IPS-18a (cell line): ENCODE results near the gene CAPRIN2.

Source experiments
- H3K27ac ChIP-seq: one replicate; pipeline ENCODE4 v1.5.1; 2013; ENCODE audit warnings: low read length
- H3K27me3 ChIP-seq: one replicate; pipeline ENCODE4 v1.6.1; 2013; ENCODE audit warnings: mild to moderate bottlenecking, low read length; ENCODE audit not compliant: control insufficient read depth, insufficient read depth
- H3K36me3 ChIP-seq: one replicate; pipeline ENCODE4 v1.6.1; 2013; ENCODE audit warnings: low read depth, low read length; ENCODE audit not compliant: control insufficient read depth
- H3K4me1 ChIP-seq: one replicate; pipeline ENCODE4 v1.6.1; 2013; ENCODE audit warnings: low read depth, low read length; ENCODE audit not compliant: control insufficient read depth
- H3K4me3 ChIP-seq: one replicate; pipeline ENCODE4 v1.5.1; 2013; ENCODE audit warnings: low read length
- H3K9ac ChIP-seq: one replicate; pipeline ENCODE4 v1.6.1; 2013; ENCODE audit warnings: mild to moderate bottlenecking, low read length, moderate library complexity
- H3K9me3 ChIP-seq: one replicate; pipeline ENCODE4 v1.6.1; 2013; ENCODE audit warnings: low read depth, low read length; ENCODE audit not compliant: control insufficient read depth

CAPRIN2 gene

DNA sequence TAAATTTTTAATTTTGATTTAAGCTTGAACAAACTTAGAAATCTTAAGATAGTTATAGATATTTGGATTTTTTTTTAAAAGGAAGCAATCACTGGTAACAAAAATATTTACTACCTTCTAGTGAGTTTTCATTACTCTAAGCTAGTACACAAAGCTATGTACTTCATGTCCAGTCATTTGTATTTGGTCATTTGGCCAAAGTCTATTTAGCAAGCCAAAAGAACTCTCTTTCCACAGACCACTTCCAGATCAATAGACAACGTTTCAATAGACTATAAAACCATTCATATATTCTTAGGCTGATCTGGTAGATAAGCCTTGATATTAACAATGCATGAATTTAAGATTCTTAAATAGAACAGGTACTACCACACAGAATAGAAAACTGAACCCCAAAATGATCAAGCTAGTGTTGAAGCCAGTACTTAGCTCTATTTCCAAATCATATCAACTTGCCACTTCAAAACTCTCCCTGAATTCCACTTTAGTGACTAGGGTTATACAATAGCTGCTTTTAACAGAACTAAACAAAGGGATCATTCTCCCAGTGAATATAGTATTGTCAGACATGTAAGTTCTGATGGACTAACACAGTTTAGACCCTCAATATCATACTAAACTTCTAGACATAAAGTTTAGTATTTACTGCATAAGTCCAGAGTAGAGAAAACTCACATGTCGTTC, 21.7 kb downstream of the CAPRIN2 start:
- H3K27ac ChIP-seq = no peak overlapping the region
- peaks cover 51% of the 10 kb centered on the region for H3K36me3 ChIP-seq
- H3K9me3 ChIP-seq = no peaks in the 10 kb centered on the region
- H3K4me3 ChIP-seq = no peak overlapping the region
- no peaks in the 10 kb centered on the region for H3K27me3 ChIP-seq
- H3K9ac ChIP-seq = no peak overlapping the region
- no peaks in the 10 kb centered on the region for H3K4me1 ChIP-seq

- H3K9ac ChIP-seq = no peak overlapping the region
Observed at GRCh38 chr12:30730011-30730410, 24.7 kb downstream of the CAPRIN2 start.

DNA sequence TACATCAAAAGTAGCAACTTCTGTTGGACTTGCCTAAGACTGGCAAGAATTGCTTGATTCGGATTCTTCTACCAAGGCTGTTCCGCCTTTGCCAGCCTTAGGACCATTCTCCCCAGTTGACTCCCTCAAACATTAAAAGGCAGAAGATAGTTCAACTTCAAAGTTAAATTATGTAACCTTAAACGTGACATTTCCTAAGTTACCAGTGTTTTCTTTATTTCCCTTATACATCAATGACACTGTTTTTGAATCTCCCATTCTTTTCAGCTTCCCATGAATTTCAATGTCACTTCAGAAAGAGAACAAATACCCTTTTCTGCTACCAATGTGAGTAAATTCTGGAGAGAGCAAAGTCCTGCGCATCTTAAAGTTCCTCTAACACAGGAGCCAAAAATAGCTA, 25.2 kb downstream of the CAPRIN2 start:
- H3K27me3 ChIP-seq = no peaks in the 10 kb centered on the region
- H3K9me3 ChIP-seq = no peaks in the 10 kb centered on the region
- H3K4me1 ChIP-seq = no peaks in the 10 kb centered on the region
- no peak overlapping the region for H3K9ac ChIP-seq
- H3K36me3 ChIP-seq = peaks cover 62% of the 10 kb centered on the region
- no peak overlapping the region for H3K4me3 ChIP-seq
- no peak overlapping the region for H3K27ac ChIP-seq

More at GRCh38 chr12:30730011-30730410, 24.7 kb downstream of the CAPRIN2 start:
- no peaks in the 10 kb centered on the region for H3K9me3 ChIP-seq
- no peak overlapping the region for H3K27ac ChIP-seq
- no peaks in the 10 kb centered on the region for H3K27me3 ChIP-seq
- H3K4me1 ChIP-seq = no peaks in the 10 kb centered on the region
- no peak overlapping the region for H3K4me3 ChIP-seq
- peaks cover 63% of the 10 kb centered on the region for H3K36me3 ChIP-seq

- H3K27me3 ChIP-seq = no peaks in the 10 kb centered on the region
- peaks cover 72% of the 10 kb centered on the region for H3K36me3 ChIP-seq
- no peak overlapping the region for H3K4me3 ChIP-seq
- no peaks in the 10 kb centered on the region for H3K4me1 ChIP-seq
- no peak overlapping the region for H3K27ac ChIP-seq
- H3K9me3 ChIP-seq = no peaks in the 10 kb centered on the region
- no peak overlapping the region for H3K9ac ChIP-seq
Observed at GRCh38 chr12:30726647-30727046, 28.1 kb downstream of the CAPRIN2 start.

DNA sequence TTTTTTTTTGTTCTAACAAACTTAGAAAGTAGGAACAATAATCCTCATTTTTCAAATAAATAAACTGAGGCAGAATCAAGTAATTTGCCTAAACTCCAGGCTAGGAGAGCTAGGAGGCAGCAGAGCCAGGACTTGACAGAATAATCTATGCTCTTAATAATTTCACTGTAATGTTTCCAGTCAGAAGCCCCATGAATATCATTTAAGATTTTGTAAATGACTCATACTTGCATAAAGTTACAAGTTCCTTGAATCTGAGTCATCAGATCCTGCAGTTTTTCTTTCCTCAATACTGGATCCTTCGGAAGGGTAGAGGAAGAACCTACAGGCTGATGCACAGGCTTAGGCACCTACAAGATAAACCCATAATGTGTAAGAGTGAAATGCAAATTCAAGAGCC, 29.0 kb downstream of the CAPRIN2 start:
- H3K4me1 ChIP-seq = no peaks in the 10 kb centered on the region
- no peak overlapping the region for H3K9ac ChIP-seq
- H3K36me3 ChIP-seq = peaks cover 74% of the 10 kb centered on the region
- no peaks in the 10 kb centered on the region for H3K27me3 ChIP-seq
- no peaks in the 10 kb centered on the region for H3K9me3 ChIP-seq
- no peak overlapping the region for H3K4me3 ChIP-seq
- H3K27ac ChIP-seq = no peak overlapping the region

DNA sequence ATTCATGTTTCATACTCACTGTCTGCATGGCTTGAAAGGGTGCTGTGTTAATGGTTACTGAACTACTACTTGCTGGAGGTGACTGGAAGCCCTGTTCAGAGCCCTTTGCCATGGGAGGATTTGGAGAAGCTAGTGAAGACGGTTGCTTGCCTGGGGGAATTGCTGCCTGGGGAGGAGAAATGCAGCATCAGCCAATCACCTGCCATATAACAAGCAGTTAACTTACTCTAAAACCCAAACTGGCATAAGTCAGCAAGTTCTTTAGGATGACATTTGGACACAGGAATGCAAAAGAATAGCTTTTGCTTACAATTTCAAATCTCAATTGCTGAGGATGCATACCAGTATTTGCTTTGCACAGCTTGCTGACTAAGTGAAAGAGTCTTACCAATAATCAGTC, 35.7 kb downstream of the CAPRIN2 start:
- H3K9ac ChIP-seq = no peak overlapping the region
- no peaks in the 10 kb centered on the region for H3K27me3 ChIP-seq
- H3K4me3 ChIP-seq = no peak overlapping the region
- no peaks in the 10 kb centered on the region for H3K9me3 ChIP-seq
- peaks cover 73% of the 10 kb centered on the region for H3K36me3 ChIP-seq
- no peaks in the 10 kb centered on the region for H3K4me1 ChIP-seq
- H3K27ac ChIP-seq = no peak overlapping the region

- Histone ChIP-seq H3K4me3 (no peak overlapping the region), H3K36me3 (peaks cover 14% of the 10 kb centered on the region), H3K27ac (no peak overlapping the region), H3K9me3 (no peaks in the 10 kb centered on the region), H3K27me3 (no peaks in the 10 kb centered on the region), H3K9ac (no peak overlapping the region), H3K4me1 (peaks cover 7% of the 10 kb centered on the region)
Observed at GRCh38 chr12:30707613-30708342, 47.0 kb downstream of the CAPRIN2 start.

- Histone ChIP-seq H3K36me3 (peaks cover 14% of the 10 kb centered on the region), H3K27me3 (no peaks in the 10 kb centered on the region), H3K9ac (no peak overlapping the region), H3K9me3 (no peaks in the 10 kb centered on the region), H3K27ac (no peak overlapping the region), H3K4me1 (peaks cover 7% of the 10 kb centered on the region), H3K4me3 (no peak overlapping the region)
Observed at GRCh38 chr12:30706476-30706875, 48.3 kb downstream of the CAPRIN2 start.

- no peak overlapping the region for H3K4me3 ChIP-seq
- H3K9me3 ChIP-seq = no peaks in the 10 kb centered on the region
- H3K9ac ChIP-seq = no peak overlapping the region
- H3K4me1 ChIP-seq = peaks cover 11% of the 10 kb centered on the region
- H3K27me3 ChIP-seq = no peaks in the 10 kb centered on the region
- no peaks in the 10 kb centered on the region for H3K36me3 ChIP-seq
- no peak overlapping the region for H3K27ac ChIP-seq
Observed at GRCh38 chr12:30701056-30701455, 53.7 kb downstream of the CAPRIN2 start.

GRCh38 chr12:30700216-30700900, 54.4 kb downstream of the CAPRIN2 start:
- H3K27ac ChIP-seq = no peak overlapping the region
- H3K36me3 ChIP-seq = no peaks in the 10 kb centered on the region
- H3K4me3 ChIP-seq = no peak overlapping the region
- H3K9me3 ChIP-seq = no peaks in the 10 kb centered on the region
- no peak overlapping the region for H3K9ac ChIP-seq
- H3K4me1 ChIP-seq = peaks cover 12% of the 10 kb centered on the region
- no peaks in the 10 kb centered on the region for H3K27me3 ChIP-seq

DNA sequence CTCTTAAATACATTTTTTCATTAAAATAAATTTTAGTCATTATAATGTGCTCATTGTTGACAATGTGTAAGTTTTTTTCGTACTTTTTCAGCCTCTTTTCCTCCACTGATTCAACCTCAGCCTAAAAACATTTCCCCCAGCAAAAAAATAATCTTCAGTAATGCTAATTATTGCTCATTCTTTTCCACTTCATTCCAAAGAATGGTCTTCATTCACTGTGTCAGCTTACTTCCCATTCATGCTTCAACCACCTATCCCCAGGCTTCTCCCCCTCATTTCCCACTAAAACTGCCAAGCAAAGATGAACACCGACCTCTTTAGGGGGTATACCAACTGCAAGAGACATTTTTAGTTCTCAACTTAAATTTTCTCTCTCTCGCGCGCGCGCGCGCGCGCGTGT, 56.4 kb downstream of the CAPRIN2 start:
- no peaks in the 10 kb centered on the region for H3K27me3 ChIP-seq
- H3K9ac ChIP-seq = no peak overlapping the region
- no peaks in the 10 kb centered on the region for H3K9me3 ChIP-seq
- H3K4me1 ChIP-seq = peaks cover 17% of the 10 kb centered on the region
- no peaks in the 10 kb centered on the region for H3K36me3 ChIP-seq
- H3K4me3 ChIP-seq = no peak overlapping the region
- H3K27ac ChIP-seq = no peak overlapping the region
